ENCODE measurements around the gene GARNL3. TPM values are rescaled to one million over a fixed set of nuclear protein-coding genes. Genes with fewer than 3 reads are reported as not detected.

The GARNL3 gene
- total RNA-seq, 4 donors from 2014 or later = 4.7 to 29.3 (median 11.3) TPM

GRCh38 chr9:127219520-127219919 is 45.1 kb upstream of the GARNL3 start:
- Histone ChIP-seq H3K4me1 (peaks cover 0 to 18% (median 5%) of the 10 kb centered on the region in 3 donors), H3K27ac (no peak overlapping the region), H3K36me3 (peaks cover 0 to 13% of the 10 kb centered on the region in 2 donors), H3K4me3 (no peak overlapping the region), H3K27me3 (no peaks in the 10 kb centered on the region), H3K9me3 (no peaks in the 10 kb centered on the region)
- 60 to 70% methylated on average over 1 to 4 of the region's 6 CpGs for WGBS, 2 donors (ENCODE audit: low coverage in 1 of 2)
- ATAC-seq = no peak
- TF ChIP-seq POLR2AphosphoS5 (IDR thresholded peaks at IDR 0.05) = no peak
- TF ChIP-seq EP300 (IDR thresholded peaks at IDR 0.05) = no peak
- TF ChIP-seq POLR2A (IDR thresholded peaks at IDR 0.05) = no peak
- no peak for TF ChIP-seq CTCF (IDR thresholded peaks at IDR 0.05)

GRCh38 chr9:127221695-127222094 is 42.9 kb upstream of the GARNL3 start:
- Histone ChIP-seq H3K9me3 (no peaks in the 10 kb centered on the region), H3K4me1 (peaks cover 0 to 29% (median 5%) of the 10 kb centered on the region in 3 donors), H3K36me3 (peaks cover 0 to 13% of the 10 kb centered on the region in 2 donors), H3K27me3 (no peaks in the 10 kb centered on the region), H3K4me3 (no peak overlapping the region), H3K27ac (no peak overlapping the region)
- no peak for ATAC-seq
- TF ChIP-seq POLR2A (IDR thresholded peaks at IDR 0.05) = no peak
- TF ChIP-seq CTCF (IDR thresholded peaks at IDR 0.05) = no peak
- TF ChIP-seq POLR2AphosphoS5 (IDR thresholded peaks at IDR 0.05) = no peak
- no peak for TF ChIP-seq EP300 (IDR thresholded peaks at IDR 0.05)
- WGBS, 2 donors (ENCODE audit: low coverage in 1 of 2) = 53 to 88% methylated on average over 2 of the region's 2 CpGs

- H3K9me3 ChIP-seq = no peaks in the 10 kb centered on the region
- no peak overlapping the region for H3K27ac ChIP-seq
- no peaks in the 10 kb centered on the region for H3K27me3 ChIP-seq
- ATAC-seq = no peak
- H3K4me1 ChIP-seq = peaks cover 0 to 30% (median 5%) of the 10 kb centered on the region in 3 donors
- 78 to 86% methylated on average over 7 to 15 of the region's 15 CpGs for WGBS, 2 donors (ENCODE audit: low coverage in 1 of 2)
- H3K36me3 ChIP-seq = peaks cover 0 to 13% of the 10 kb centered on the region in 2 donors
- TF ChIP-seq CTCF (IDR thresholded peaks at IDR 0.05) (no peak), POLR2A (IDR thresholded peaks at IDR 0.05) (no peak), POLR2AphosphoS5 (IDR thresholded peaks at IDR 0.05) (no peak), EP300 (IDR thresholded peaks at IDR 0.05) (no peak)
- H3K4me3 ChIP-seq = no peak overlapping the region
These were observed 42.0 kb upstream of the GARNL3 start for GRCh38 chr9:127222388-127223095.

GRCh38 chr9:127223266-127223665 is 41.3 kb upstream of the GARNL3 start:
- WGBS, 2 donors (ENCODE audit: low coverage in 1 of 2) = 53 to 54% methylated on average over 3 to 4 of the region's 4 CpGs

More at GRCh38 chr9:127223266-127223665, 41.3 kb upstream of the GARNL3 start:
- ATAC-seq = no peak
- H3K4me1 ChIP-seq = peaks cover 0 to 30% (median 5%) of the 10 kb centered on the region in 3 donors
- peak overlapping the region in 2 of 4 donors; percentile 85 to 89 for H3K27ac ChIP-seq
- peaks cover 0 to 13% of the 10 kb centered on the region in 2 donors for H3K36me3 ChIP-seq
- no peaks in the 10 kb centered on the region for H3K27me3 ChIP-seq
- H3K9me3 ChIP-seq = no peaks in the 10 kb centered on the region
- H3K4me3 ChIP-seq = no peak overlapping the region
- TF ChIP-seq POLR2AphosphoS5 (IDR thresholded peaks at IDR 0.05) (no peak), CTCF (IDR thresholded peaks at IDR 0.05) (no peak), POLR2A (IDR thresholded peaks at IDR 0.05) (no peak), EP300 (IDR thresholded peaks at IDR 0.05) (no peak)

Data from gastroesophageal sphincter (tissue), 4 donors.